Naive B cell (primary cell): ENCODE measurements around the gene WDR82. TPM values are rescaled to one million over a fixed set of nuclear protein-coding genes. Genes with fewer than 3 reads are reported as not detected.
A peak's percentile ranks its signal among the peaks of the same experiment; 100 is the strongest.

Experiments
- ATAC-seq, 2 donors: fragments of 150-1000 bp; cut with Tn5 transposase; 2 replicates each; pipeline ENCODE4 v1.10.0; 2021; ENCODE audit warnings: low read depth in 2 of 2, mild to moderate bottlenecking in 2 of 2, moderate library complexity in 2 of 2
- DNase-seq: peaks from one replicate; pipeline ENCODE4 v3.0.0; 2022
- H3K27ac Mint-ChIP-seq, 6 donors: one replicate each; pipeline ENCODE4 v1.8.0; 2020 to 2022; ENCODE audit warnings: mild to moderate bottlenecking in 6 of 6, mixed read lengths in 6 of 6, moderate library complexity in 5 of 6, inconsistent platforms in 2 of 6
- H3K27me3 Mint-ChIP-seq, 3 donors: one replicate each; pipeline ENCODE4 v1.8.0; 2021 to 2022; ENCODE audit warnings: mixed read lengths in 3 of 3, mild to moderate bottlenecking in 1 of 3
- H3K36me3 Mint-ChIP-seq, 2 donors: one replicate each; pipeline ENCODE4 v1.8.0; 2020 to 2022; ENCODE audit warnings: mixed read lengths in 2 of 2, inconsistent platforms in 1 of 2, mild to moderate bottlenecking in 1 of 2
- H3K4me1 Mint-ChIP-seq, 3 donors: one replicate each; pipeline ENCODE4 v1.8.0; 2020 to 2022; ENCODE audit warnings: mixed read lengths in 3 of 3, inconsistent platforms in 1 of 3, mild to moderate bottlenecking in 1 of 3, moderate library complexity in 1 of 3
- H3K4me3 Mint-ChIP-seq, 8 donors: one replicate each; pipeline ENCODE4 v1.8.0; 2020 to 2022; ENCODE audit warnings: mild to moderate bottlenecking in 8 of 8, mixed read lengths in 8 of 8, moderate library complexity in 8 of 8, inconsistent platforms in 2 of 8
- H3K9me3 Mint-ChIP-seq, 7 donors: one replicate each; pipeline ENCODE4 v1.8.0; 2020 to 2022; ENCODE audit warnings: mixed read lengths in 7 of 7, mild to moderate bottlenecking in 5 of 7, inconsistent platforms in 2 of 7, moderate library complexity in 1 of 7
- polyA plus RNA-seq, 6 donors: library from polyadenylated mRNA; unstranded; fragments of 300-500 nt; fragmentation: Illumina TruSeq; gene quantifications; one replicate each; pipeline ENCODE4 v1.2.3, GENCODE V29; 2021; ENCODE audit warnings: low read depth in 6 of 6

The WDR82 gene
- polyA plus RNA-seq, 6 donors from 2014 or later, result 24.0 to 71.6 (median 58.9) TPM

DNA sequence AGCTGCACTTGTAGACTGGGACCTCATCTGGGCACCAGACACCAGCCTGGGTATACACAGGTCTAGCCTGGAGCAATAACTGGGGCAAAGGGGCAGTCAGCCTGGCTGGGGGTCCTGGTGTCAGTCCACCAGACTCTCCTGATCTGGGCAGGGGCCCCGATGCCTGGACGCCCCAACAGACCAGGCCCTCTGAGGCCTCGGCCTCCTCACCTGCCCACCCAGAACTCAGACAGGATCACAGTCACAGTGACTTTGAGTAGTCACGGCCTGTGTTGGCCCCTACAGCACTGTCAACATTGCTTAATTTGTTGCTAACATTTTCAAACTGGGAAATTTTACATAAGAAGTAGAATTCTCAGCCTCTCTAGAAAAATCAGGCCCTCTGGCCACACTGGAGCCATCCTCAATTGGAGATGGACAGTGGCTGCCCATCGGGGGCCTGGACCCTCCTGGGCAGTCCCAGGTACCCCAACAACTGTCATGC lies 45.3 kb downstream of the WDR82 start:
- ATAC-seq (no peak), DNase-seq (no peak)
- H3K4me3 Mint-ChIP-seq, result peak overlapping the region in 1 of 8 donors; percentile 62
- no peaks in the 10 kb centered on the region for H3K9me3 Mint-ChIP-seq
- no peaks in the 10 kb centered on the region for H3K36me3 Mint-ChIP-seq
- H3K4me1 Mint-ChIP-seq, result peaks cover 30 to 47% (median 43%) of the 10 kb centered on the region in 3 donors
- H3K27me3 Mint-ChIP-seq, result no peaks in the 10 kb centered on the region
- H3K27ac Mint-ChIP-seq, result peak overlapping the region in 1 of 6 donors; percentile 52

- H3K36me3 Mint-ChIP-seq, result no peaks in the 10 kb centered on the region
- peaks cover 30 to 44% (median 42%) of the 10 kb centered on the region in 3 donors for H3K4me1 Mint-ChIP-seq
- ATAC-seq (no peak), DNase-seq (no peak)
- peak overlapping the region in 3 of 6 donors; percentile 44 to 60 (median 52) for H3K27ac Mint-ChIP-seq
- H3K4me3 Mint-ChIP-seq, result peak overlapping the region in 3 of 8 donors; percentile 9 to 69 (median 33)
- no peaks in the 10 kb centered on the region for H3K27me3 Mint-ChIP-seq
- no peaks in the 10 kb centered on the region for H3K9me3 Mint-ChIP-seq
These were observed 46.0 kb downstream of the WDR82 start for GRCh38 chr3:52232279-52233107.

DNA sequence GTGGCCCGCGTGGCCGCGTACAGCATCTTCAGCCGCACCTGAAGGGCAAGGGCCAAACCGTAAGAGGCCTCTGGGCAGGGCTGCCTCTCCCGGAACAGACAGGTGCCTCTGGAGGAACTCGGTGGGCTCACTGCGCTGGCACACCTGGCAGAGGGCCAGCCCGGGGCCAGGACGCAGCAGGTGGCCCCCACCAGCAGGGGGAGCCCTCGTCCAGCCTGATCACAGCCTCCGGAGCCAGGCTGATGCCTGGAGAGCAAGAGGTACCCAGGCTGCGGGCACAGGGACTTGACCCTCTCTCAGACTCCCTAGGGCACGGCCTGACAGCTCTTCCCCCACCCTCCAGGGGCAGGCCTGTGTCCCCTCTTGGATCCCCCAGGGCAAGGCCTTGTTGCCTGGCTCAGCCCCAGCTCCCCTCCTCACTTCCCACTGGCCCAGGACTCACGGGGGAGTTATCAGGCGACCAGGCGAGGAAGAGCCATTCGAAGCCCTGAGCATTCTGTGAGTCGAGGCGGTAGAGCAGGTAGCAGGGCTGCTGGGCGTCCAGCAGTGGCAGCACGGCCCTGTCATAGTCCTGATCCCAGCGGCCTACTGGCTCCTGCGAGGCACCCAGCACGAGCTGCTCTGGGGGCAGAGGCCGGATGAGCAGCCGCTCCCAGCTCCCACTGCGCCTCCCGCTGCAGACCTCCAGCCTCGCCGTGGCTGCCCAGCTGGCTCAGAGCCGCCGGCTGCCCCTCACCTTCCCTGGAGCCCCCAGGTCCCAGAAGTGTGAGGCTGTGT lies 46.8 kb downstream of the WDR82 start:
- H3K4me3 Mint-ChIP-seq, result peak overlapping the region in 4 of 8 donors; percentile 12 to 84 (median 50)
- H3K9me3 Mint-ChIP-seq, result no peaks in the 10 kb centered on the region
- peak overlapping the region in 3 of 6 donors; percentile 61 to 86 (median 66) for H3K27ac Mint-ChIP-seq

GRCh38 chr3:52230889-52231499 lies 47.5 kb downstream of the WDR82 start:
- DNase-seq (no peak), ATAC-seq (no peak)
- H3K4me1 Mint-ChIP-seq, result peaks cover 40 to 46% (median 44%) of the 10 kb centered on the region in 3 donors

More for the DNA sequence above, 46.8 kb downstream of the WDR82 start:
- Mint-ChIP-seq H3K36me3 (no peaks in the 10 kb centered on the region), H3K27me3 (no peaks in the 10 kb centered on the region), H3K4me1 (peaks cover 33 to 44% (median 44%) of the 10 kb centered on the region in 3 donors)
- DNase-seq (peak; percentile 85), ATAC-seq (peak; percentile 94 to 95)

GRCh38 chr3:52230461-52230860 lies 48.0 kb downstream of the WDR82 start:
- Mint-ChIP-seq H3K9me3 (no peaks in the 10 kb centered on the region), H3K4me3 (peak overlapping the region in 2 of 8 donors; percentile 22 to 26), H3K36me3 (no peaks in the 10 kb centered on the region), H3K27me3 (no peaks in the 10 kb centered on the region), H3K27ac (no peak overlapping the region), H3K4me1 (peaks cover 42 to 51% (median 44%) of the 10 kb centered on the region in 3 donors)
- ATAC-seq, result no peak
- no peak for DNase-seq

More at GRCh38 chr3:52230889-52231499, 47.5 kb downstream of the WDR82 start:
- Mint-ChIP-seq H3K9me3 (no peaks in the 10 kb centered on the region), H3K27ac (peak overlapping the region in 2 of 6 donors; percentile 66 to 73), H3K27me3 (no peaks in the 10 kb centered on the region), H3K4me3 (peak overlapping the region in 1 of 8 donors; percentile 26), H3K36me3 (no peaks in the 10 kb centered on the region)

DNA sequence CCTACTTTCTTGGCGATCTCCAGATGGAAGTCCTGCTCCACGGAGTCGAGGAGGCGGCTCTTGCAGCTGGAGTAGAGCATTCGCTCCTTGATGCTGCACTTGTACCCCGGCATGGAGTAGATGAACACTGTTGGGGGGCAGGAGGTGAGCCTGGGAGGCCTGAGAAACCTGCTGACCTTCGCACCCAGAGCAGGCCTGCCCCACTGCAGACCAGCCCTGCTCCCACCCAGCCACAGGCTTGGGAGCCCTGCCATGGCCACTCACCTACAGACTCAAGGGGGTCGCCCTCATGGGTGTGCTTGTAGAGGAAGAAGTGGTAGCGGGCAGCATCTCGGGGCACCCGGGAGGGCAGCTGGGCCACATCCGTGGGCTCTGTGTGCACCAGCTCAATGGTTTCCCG lies 48.8 kb downstream of the WDR82 start:
- DNase-seq (no peak), ATAC-seq (no peak)
- peaks cover 42 to 58% (median 50%) of the 10 kb centered on the region in 3 donors for H3K4me1 Mint-ChIP-seq
- no peaks in the 10 kb centered on the region for H3K9me3 Mint-ChIP-seq
- H3K27me3 Mint-ChIP-seq, result no peaks in the 10 kb centered on the region
- no peak overlapping the region for H3K27ac Mint-ChIP-seq
- H3K4me3 Mint-ChIP-seq, result no peak overlapping the region
- H3K36me3 Mint-ChIP-seq, result no peaks in the 10 kb centered on the region

- H3K36me3 Mint-ChIP-seq, result no peaks in the 10 kb centered on the region
- H3K9me3 Mint-ChIP-seq, result no peaks in the 10 kb centered on the region
- ATAC-seq, result no peak
- peaks cover 50 to 59% (median 58%) of the 10 kb centered on the region in 3 donors for H3K4me1 Mint-ChIP-seq
- no peaks in the 10 kb centered on the region for H3K27me3 Mint-ChIP-seq
- H3K27ac Mint-ChIP-seq, result no peak overlapping the region
- H3K4me3 Mint-ChIP-seq, result no peak overlapping the region
- DNase-seq, result no peak
These were observed 49.6 kb downstream of the WDR82 start for GRCh38 chr3:52228751-52229291.

- Mint-ChIP-seq H3K9me3 (no peaks in the 10 kb centered on the region), H3K36me3 (no peaks in the 10 kb centered on the region), H3K4me1 (peaks cover 56 to 64% (median 63%) of the 10 kb centered on the region in 3 donors), H3K27ac (peak overlapping the region in 2 of 6 donors; percentile 10 to 65), H3K27me3 (no peaks in the 10 kb centered on the region), H3K4me3 (no peak overlapping the region)
- ATAC-seq (no peak), DNase-seq (no peak)
These were observed 50.2 kb downstream of the WDR82 start for GRCh38 chr3:52228266-52228665.

DNA sequence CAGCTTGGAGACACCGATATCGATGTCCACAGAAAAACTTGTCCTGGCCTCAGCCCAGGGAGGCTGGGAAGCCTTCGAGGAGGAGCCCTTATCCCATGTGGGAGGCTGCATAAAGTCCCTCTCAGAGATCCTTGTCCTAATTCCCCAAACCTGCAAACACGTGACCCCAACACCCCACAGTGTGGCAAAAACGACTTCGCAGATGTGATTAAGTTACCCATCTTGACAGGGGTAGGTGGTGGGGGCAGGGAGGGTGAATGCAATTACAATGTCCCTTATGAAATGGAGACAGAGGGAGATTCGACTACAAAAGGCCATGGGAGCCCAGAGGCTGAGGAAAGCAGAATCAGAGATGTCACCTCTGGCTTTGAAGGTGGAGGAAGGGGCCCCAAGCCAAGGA lies 50.7 kb downstream of the WDR82 start:
- Mint-ChIP-seq H3K4me1 (peaks cover 61 to 66% (median 65%) of the 10 kb centered on the region in 3 donors), H3K9me3 (no peaks in the 10 kb centered on the region), H3K27ac (peak overlapping the region in 3 of 6 donors; percentile 73 to 97 (median 83)), H3K4me3 (no peak overlapping the region), H3K27me3 (no peaks in the 10 kb centered on the region), H3K36me3 (no peaks in the 10 kb centered on the region)
- ATAC-seq, result no peak
- no peak for DNase-seq

DNA sequence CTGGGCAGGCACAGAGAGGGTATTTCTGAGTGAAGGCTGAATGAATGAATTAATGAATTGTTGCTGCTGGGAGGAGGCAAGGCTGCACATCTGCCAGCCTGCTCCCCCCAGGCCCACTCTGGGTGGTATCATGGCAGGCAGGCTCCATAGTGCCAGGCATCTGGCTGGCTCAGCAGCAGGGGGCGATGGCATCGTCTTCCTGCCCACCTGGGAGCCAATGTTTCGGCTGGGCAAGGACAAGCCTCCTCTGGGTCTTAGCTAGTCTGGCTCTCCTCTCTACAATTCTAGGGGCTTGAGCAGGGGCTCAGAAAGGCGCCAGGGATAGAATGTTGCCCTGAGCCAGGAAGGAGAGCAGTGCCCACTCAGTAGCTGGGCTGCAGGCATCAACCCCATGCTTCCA lies 51.3 kb downstream of the WDR82 start:
- Mint-ChIP-seq H3K27me3 (no peaks in the 10 kb centered on the region), H3K4me3 (peak overlapping the region in 4 of 8 donors; percentile 6 to 95 (median 84)), H3K36me3 (no peaks in the 10 kb centered on the region), H3K4me1 (peaks cover 59 to 63% (median 60%) of the 10 kb centered on the region in 3 donors), H3K9me3 (no peaks in the 10 kb centered on the region), H3K27ac (peak overlapping the region; percentile 12 to 99 (median 96))
- ATAC-seq (no peak), DNase-seq (no peak)

DNA sequence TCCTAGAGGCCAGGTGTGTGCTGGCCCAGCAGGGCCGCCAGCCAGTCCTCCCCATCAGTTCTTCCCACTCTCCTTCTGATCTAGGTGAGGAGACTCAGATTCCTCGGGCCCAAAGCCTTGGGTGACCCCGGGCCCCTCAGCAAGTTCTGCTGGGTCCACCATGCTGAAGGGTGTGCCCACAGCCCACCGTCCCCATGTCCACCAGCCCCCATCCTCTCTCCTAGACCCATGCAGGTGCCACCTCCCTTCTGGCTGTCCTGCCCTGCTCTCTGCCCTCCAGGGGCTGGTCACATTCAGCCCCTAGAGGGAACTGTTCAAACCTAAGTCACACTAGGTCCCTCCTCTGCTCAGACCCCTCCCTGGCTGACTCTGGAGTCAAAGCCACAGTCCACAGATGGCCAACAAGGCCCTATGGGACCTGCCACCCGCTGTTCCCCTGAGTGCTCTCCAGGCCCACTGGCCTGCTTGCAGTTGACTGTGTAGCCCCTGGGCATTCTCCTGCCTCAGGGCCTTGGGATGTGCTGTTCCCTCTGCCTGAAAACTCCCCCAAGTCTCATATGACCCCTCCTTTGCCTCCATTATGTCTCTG lies 52.1 kb downstream of the WDR82 start:
- Mint-ChIP-seq H3K4me3 (peak overlapping the region; percentile 79 to 95 (median 90)), H3K4me1 (peaks cover 51 to 59% (median 54%) of the 10 kb centered on the region in 3 donors), H3K27ac (peak overlapping the region; percentile 93 to 99 (median 96)), H3K27me3 (no peaks in the 10 kb centered on the region), H3K9me3 (no peaks in the 10 kb centered on the region), H3K36me3 (no peaks in the 10 kb centered on the region)
- no peak for ATAC-seq
- no peak for DNase-seq

DNA sequence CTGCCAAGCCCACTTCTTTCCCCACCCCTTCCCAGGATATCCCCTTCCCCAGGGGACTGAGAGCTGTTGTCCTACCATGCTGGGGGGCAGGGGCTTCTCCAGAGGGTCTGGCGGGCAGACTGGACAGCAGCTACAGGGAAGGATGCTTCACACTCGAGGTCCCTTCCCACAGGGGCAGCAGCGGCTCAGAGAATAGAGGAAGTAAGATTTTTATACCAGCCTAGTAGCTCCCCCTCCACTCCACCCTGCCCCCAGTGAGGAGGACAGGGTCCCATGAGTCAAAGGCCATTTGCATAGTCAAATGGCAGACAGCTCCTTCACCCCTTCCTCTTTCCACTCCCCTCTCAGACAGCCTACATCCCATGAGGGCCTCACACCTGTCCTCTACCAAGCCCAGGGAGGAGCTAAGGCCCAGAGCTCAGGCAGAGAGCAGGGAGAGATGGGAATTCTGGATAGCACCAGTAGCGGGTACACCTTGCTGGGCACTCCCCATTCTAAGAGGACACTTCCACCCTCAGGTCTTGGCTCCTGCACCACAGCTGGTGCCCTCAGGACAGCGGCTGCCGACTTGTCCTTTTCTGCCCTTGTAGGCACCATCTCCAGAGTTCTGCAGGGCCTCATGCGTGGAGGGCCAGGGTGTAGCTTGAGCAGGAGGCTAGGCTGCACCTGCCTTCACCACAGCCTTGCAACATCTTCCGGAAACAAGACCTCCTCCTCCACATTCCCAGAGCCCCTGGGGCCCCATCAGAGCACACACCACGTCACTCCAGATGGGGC lies 52.8 kb downstream of the WDR82 start, which contains the start of gene TLR9:
TSS of gene TLR9 (minus strand) at position 194 of the 777 bp plus-strand sequence. CDS start at position 78, 116 bp downstream.
- H3K9me3 Mint-ChIP-seq, result no peaks in the 10 kb centered on the region
- no peaks in the 10 kb centered on the region for H3K27me3 Mint-ChIP-seq
- ATAC-seq (peak; percentile 95 to 96), DNase-seq (peak; percentile 92)
- H3K27ac Mint-ChIP-seq, result peak within 1 kb of the TSS; percentile 93 to 99 (median 96)
- peak within 1 kb of the TSS; percentile 79 to 95 (median 90) for H3K4me3 Mint-ChIP-seq
- H3K36me3 Mint-ChIP-seq, result no peaks in the 10 kb centered on the region
- peaks cover 51 to 62% (median 55%) of the 10 kb centered on the region in 3 donors for H3K4me1 Mint-ChIP-seq
